ENCODE results near the gene ZNFX1.

ZNFX1 gene

GRCh38 chr20:49230021-49230420 is 47.8 kb downstream of the ZNFX1 start:
- H4K20me1 ChIP-seq (ENCODE audit: insufficient read depth, low read length): no peaks in the 10 kb centered on the region
- DNase-seq: no peak
- H3K9me3 ChIP-seq (replicated peaks; ENCODE audit: insufficient read depth, low read length): no peaks in the 10 kb centered on the region
- no peaks in the 10 kb centered on the region for H3K4me1 ChIP-seq (ENCODE audit: low read length)
- no peaks in the 10 kb centered on the region for H3F3A ChIP-seq (ENCODE audit: insufficient read depth, low read length)
- H3K9ac ChIP-seq (ENCODE audit: low read length): no peak overlapping the region
- H3K36me3 ChIP-seq (replicated peaks; ENCODE audit: insufficient read depth, low read length): 0 out of 2 replicates have a peak, but pooled peaks cover 7% of the 10 kb centered on the region
- H3K4me2 ChIP-seq (ENCODE audit: low read depth, low read length): no peak overlapping the region
- no peaks in the 10 kb centered on the region for H3K27me3 ChIP-seq (replicated peaks; ENCODE audit: insufficient read depth, low read length)
- no peaks in the 10 kb centered on the region for H3K79me2 ChIP-seq (ENCODE audit: low read length)
- H3K4me3 ChIP-seq (ENCODE audit: low read length): no peak overlapping the region
- H2AFZ ChIP-seq (ENCODE audit: low read length): no peak overlapping the region
- no peaks in the 10 kb centered on the region for H3K9me2 ChIP-seq (replicated peaks; ENCODE audit: insufficient read depth, low read length)
- H3K27ac ChIP-seq (ENCODE audit: low read length): no peak overlapping the region
- TF ChIP-seq EZH2 (optimal IDR thresholded peaks at IDR 0.05; ENCODE audit: low read depth, low read length) (no peak), EZH2phosphoT487 (IDR thresholded peaks at IDR 0.05; ENCODE audit: low read length) (no peak), CTCF (IDR thresholded peaks at IDR 0.05; ENCODE audit: low read length) (no peak)

DNA sequence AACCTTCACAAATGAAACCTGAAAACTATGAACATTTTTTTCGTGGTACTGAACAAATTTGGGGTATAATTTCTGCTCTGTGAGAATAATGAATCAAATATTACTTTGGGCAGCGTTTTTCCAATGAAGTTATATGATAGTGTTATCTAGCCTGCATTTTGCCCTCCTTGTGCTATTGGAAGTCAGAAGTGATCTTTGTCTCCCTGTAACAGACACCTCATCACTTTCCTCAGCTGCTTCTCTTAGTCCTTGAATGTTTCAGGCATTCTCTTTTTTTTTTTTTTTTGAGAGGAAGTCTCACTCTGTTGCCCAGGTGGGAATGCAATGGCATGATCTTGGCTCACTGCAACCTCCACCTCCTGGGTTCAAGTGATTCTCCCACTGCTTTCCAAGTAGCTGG is 48.5 kb downstream of the ZNFX1 start:
- Histone ChIP-seq H3K4me2 (ENCODE audit: low read depth, low read length) (no peak overlapping the region), H3K4me3 (ENCODE audit: low read length) (no peak overlapping the region), H3K36me3 (replicated peaks; ENCODE audit: insufficient read depth, low read length) (0 out of 2 replicates have a peak, but pooled peaks cover 12% of the 10 kb centered on the region)

DNA sequence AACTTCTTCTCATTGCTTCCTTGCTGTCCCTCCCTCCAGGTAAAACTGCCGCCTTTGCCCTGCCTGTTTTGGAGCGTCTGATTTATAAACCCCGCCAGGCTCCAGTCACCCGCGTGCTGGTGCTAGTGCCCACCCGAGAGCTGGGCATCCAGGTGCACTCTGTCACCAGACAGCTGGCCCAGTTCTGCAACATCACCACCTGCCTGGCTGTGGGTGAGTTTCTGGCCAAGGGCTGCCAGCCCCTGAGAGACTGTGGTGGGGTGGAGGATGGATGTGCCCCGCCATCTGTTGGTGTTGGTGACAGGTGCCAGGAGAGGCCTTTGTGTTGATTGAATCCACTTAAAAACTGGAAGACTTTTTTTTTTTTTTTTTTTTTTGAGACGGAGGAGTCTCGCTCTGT is 49.2 kb downstream of the ZNFX1 start:
- no peaks in the 10 kb centered on the region for H3K9me2 ChIP-seq (replicated peaks; ENCODE audit: insufficient read depth, low read length)
- H3K27me3 ChIP-seq (replicated peaks; ENCODE audit: insufficient read depth, low read length): no peaks in the 10 kb centered on the region
- no peaks in the 10 kb centered on the region for H4K20me1 ChIP-seq (ENCODE audit: insufficient read depth, low read length)
- H3K27ac ChIP-seq (ENCODE audit: low read length): no peak overlapping the region
- no peaks in the 10 kb centered on the region for H3F3A ChIP-seq (ENCODE audit: insufficient read depth, low read length)
- H3K9ac ChIP-seq (ENCODE audit: low read length): no peak overlapping the region
- no peaks in the 10 kb centered on the region for H3K4me1 ChIP-seq (ENCODE audit: low read length)
- no peaks in the 10 kb centered on the region for H3K9me3 ChIP-seq (replicated peaks; ENCODE audit: insufficient read depth, low read length)
- no peak overlapping the region for H3K4me3 ChIP-seq (ENCODE audit: low read length)
- no peak for DNase-seq
- no peaks in the 10 kb centered on the region for H3K79me2 ChIP-seq (ENCODE audit: low read length)
- no peak overlapping the region for H3K4me2 ChIP-seq (ENCODE audit: low read depth, low read length)
- 0 out of 2 replicates have a peak, but pooled peaks cover 12% of the 10 kb centered on the region for H3K36me3 ChIP-seq (replicated peaks; ENCODE audit: insufficient read depth, low read length)
- TF ChIP-seq EZH2phosphoT487 (IDR thresholded peaks at IDR 0.05; ENCODE audit: low read length) (no peak), EZH2 (optimal IDR thresholded peaks at IDR 0.05; ENCODE audit: low read depth, low read length) (no peak), CTCF (IDR thresholded peaks at IDR 0.05; ENCODE audit: low read length) (no peak)
- H2AFZ ChIP-seq (ENCODE audit: low read length): no peak overlapping the region

More for the DNA sequence above, 48.5 kb downstream of the ZNFX1 start:
- no peak for DNase-seq
- Histone ChIP-seq H3K79me2 (ENCODE audit: low read length) (no peaks in the 10 kb centered on the region), H3K9me2 (replicated peaks; ENCODE audit: insufficient read depth, low read length) (no peaks in the 10 kb centered on the region), H4K20me1 (ENCODE audit: insufficient read depth, low read length) (no peaks in the 10 kb centered on the region), H3K27ac (ENCODE audit: low read length) (no peak overlapping the region), H3K9ac (ENCODE audit: low read length) (no peak overlapping the region), H3F3A (ENCODE audit: insufficient read depth, low read length) (no peaks in the 10 kb centered on the region), H2AFZ (ENCODE audit: low read length) (no peak overlapping the region), H3K9me3 (replicated peaks; ENCODE audit: insufficient read depth, low read length) (no peaks in the 10 kb centered on the region), H3K4me1 (ENCODE audit: low read length) (no peaks in the 10 kb centered on the region), H3K27me3 (replicated peaks; ENCODE audit: insufficient read depth, low read length) (no peaks in the 10 kb centered on the region)
- TF ChIP-seq EZH2phosphoT487 (IDR thresholded peaks at IDR 0.05; ENCODE audit: low read length) (no peak), CTCF (IDR thresholded peaks at IDR 0.05; ENCODE audit: low read length) (no peak), EZH2 (optimal IDR thresholded peaks at IDR 0.05; ENCODE audit: low read depth, low read length) (no peak)
